Spleen (tissue), 7 donors: ENCODE data around the gene LRRC59.

ENCODE experiments used
- POLR2A ChIP-seq, 3 donors: fragments of 450-650 bp; IDR thresholded peaks; one replicate each; pipeline ENCODE4 v1.5.1; 2017; ENCODE audit warnings: antibody characterized with exemption in 3 of 3, mild to moderate bottlenecking in 1 of 3
- TF ChIP-seq, protein P1 (sequence below), 11 experiments: fragments of 200-600 bp in 7 of 11; fragments of 450-650 bp in 4 of 11; sonication (generic) in 4 of 11; IDR thresholded peaks in 8 of 11; conservative IDR thresholded peaks in 3 of 11; 1 replicate in 7 of 11; 2 replicates in 4 of 11; pipeline versions ENCODE4 v1.4.0 to v1.8.0; 2016 to 2021; ENCODE audit warnings: antibody characterized with exemption in 11 of 11, inconsistent platforms in 4 of 11, mild to moderate bottlenecking in 1 of 11
- donor health status: DM: no; HTN: no; CAD: no; lungs with moderate emphysema.
- donor health status: DM: no; HTN: no; CAD: no.
- donor health status: DM: no; HTN: no; CAD: no.

DNA sequence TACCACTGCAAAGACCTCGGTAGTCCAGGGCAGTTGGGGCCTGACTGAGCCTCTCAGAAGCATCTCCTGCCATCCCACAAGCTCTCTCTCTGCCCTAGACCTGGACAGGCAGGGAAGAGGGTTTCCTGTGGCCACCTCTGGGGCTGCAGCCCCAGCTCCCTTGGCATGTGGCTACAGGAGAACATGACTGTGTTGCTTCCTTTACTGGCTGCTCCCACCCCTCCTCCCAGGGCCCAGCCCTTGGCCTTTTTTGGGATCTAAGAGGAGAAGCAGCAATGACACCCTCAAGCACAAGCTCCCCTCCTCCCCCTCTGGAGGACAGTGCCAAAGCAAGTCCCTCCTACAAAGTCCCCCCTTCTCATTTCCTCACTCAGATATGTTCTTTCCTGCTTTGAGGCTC, 29.9 kb downstream of the LRRC59 start:
- TF ChIP-seq, protein P1, sequence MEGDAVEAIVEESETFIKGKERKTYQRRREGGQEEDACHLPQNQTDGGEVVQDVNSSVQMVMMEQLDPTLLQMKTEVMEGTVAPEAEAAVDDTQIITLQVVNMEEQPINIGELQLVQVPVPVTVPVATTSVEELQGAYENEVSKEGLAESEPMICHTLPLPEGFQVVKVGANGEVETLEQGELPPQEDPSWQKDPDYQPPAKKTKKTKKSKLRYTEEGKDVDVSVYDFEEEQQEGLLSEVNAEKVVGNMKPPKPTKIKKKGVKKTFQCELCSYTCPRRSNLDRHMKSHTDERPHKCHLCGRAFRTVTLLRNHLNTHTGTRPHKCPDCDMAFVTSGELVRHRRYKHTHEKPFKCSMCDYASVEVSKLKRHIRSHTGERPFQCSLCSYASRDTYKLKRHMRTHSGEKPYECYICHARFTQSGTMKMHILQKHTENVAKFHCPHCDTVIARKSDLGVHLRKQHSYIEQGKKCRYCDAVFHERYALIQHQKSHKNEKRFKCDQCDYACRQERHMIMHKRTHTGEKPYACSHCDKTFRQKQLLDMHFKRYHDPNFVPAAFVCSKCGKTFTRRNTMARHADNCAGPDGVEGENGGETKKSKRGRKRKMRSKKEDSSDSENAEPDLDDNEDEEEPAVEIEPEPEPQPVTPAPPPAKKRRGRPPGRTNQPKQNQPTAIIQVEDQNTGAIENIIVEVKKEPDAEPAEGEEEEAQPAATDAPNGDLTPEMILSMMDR (IDR thresholded peaks at IDR 0.05 in 8 of 11, conservative IDR thresholded peaks at IDR 0.05 in 3 of 11), result no peak
- no peak for TF ChIP-seq POLR2A (IDR thresholded peaks at IDR 0.05)
